Activated CD8-positive, alpha-beta T cell treated with anti-CD3 and anti-CD28 coated beads for 36 hours (primary cell): Measurements from ENCODE around the gene ORC2. TPM values are rescaled to one million over a fixed set of nuclear protein-coding genes. Genes with fewer than 3 reads are reported as not detected.
"Not testable (repeated sequence)": the region's sequence is repeated elsewhere in the genome, so short reads cannot be mapped to it uniquely, and the experiment has no call there.

Experiments
- ATAC-seq: fragments of 200-7000 bp; cut with Tn5 transposase; one replicate; pipeline ENCODE4 v1.10.0; 2021; ENCODE audit warnings: mild to moderate bottlenecking, moderate library complexity
- CTCF ChIA-PET: fragments of 350-600 bp; sonication (Branson Sonifier 250); formaldehyde crosslinking; loops from one replicate; lab custom pipeline; 2021; ENCODE audit warnings: antibody characterized with exemption; lab: Charles Lee
- POLR2A ChIA-PET: fragments of 350-600 bp; sonication (Branson Sonifier 250); formaldehyde crosslinking; loops from one replicate; lab custom pipeline; 2021; ENCODE audit warnings: antibody characterized with exemption; lab: Charles Lee
- DNase-seq: peaks from one replicate; pipeline ENCODE4 v3.0.0-alpha.2; 2020
- H3K27ac Mint-ChIP-seq: one replicate; pipeline ENCODE4 v1.8.0; 2021; ENCODE audit warnings: mild to moderate bottlenecking, mixed read lengths
- H3K27me3 Mint-ChIP-seq: one replicate; pipeline ENCODE4 v1.8.0; 2021; ENCODE audit warnings: mixed read lengths
- H3K36me3 Mint-ChIP-seq: one replicate; pipeline ENCODE4 v1.8.0; 2021; ENCODE audit warnings: low read depth, mixed read lengths
- H3K4me1 Mint-ChIP-seq: one replicate; pipeline ENCODE4 v1.8.0; 2021; ENCODE audit warnings: low read depth, mixed read lengths
- H3K4me3 Mint-ChIP-seq: one replicate; pipeline ENCODE4 v1.8.0; 2021; ENCODE audit warnings: mild to moderate bottlenecking, moderate library complexity, mixed read lengths
- H3K9me3 Mint-ChIP-seq: one replicate; pipeline ENCODE4 v1.8.0; 2021; ENCODE audit warnings: mixed read lengths
- CTCF ChIP-seq: fragments of 200-600 bp; IDR thresholded peaks from one replicate; pipeline ENCODE4 v1.8.0; 2022; ENCODE audit warnings: antibody characterized with exemption, mild to moderate bottlenecking
- intact Hi-C: fragments of 100-400 bp; cut with micrococcal nuclease; formaldehyde crosslinking; loops from one replicate; pipeline ENCODE4 v1.10.0; 2022
- total RNA-seq, 2 experiments: library from RNA; stranded (reverse); gene quantifications; one replicate each; pipeline ENCODE4 v1.2.3, GENCODE V29; 2021

Gene ORC2
- total RNA-seq, 2 experiments from 2014 or later = 51.3 to 59.2 TPM

DNA sequence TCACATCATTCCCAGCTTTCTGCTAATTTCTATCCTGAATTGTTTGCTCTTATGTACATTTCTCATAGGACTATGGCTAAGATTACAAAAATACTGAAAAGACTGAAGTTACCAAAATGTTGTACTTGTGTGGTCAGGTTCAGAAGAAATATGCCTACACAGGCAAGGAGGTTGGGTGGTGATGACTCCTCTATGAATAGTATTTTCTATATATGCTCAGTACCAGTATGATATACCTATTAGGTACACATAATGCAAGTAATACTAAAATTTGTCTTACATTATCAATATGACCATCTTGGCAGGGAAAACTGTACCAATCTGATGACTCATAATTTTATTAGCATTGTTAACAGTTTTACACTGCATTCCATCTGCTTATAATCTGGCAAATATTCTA, 12.2 kb upstream of the ORC2 start:
- POLR2A ChIA-PET = no interaction called here
- CTCF ChIA-PET = interaction anchor here (1.2 to 4.9 kb wide), 4 partner anchors 12 to 183 kb away, joined by 4 to 23 read pairs (median 6); partner anchors contain the start of gene ORC2
- Mint-ChIP-seq H3K9me3 (no peaks in the 10 kb centered on the region), H3K4me3 (no peak overlapping the region), H3K27me3 (no peaks in the 10 kb centered on the region), H3K36me3 (peaks cover 3% of the 10 kb centered on the region), H3K27ac (no peak overlapping the region), H3K4me1 (no peaks in the 10 kb centered on the region)
- ATAC-seq (no peak), DNase-seq (no peak)
- intact Hi-C loops = no loop called here
- no peak for TF ChIP-seq CTCF

DNA sequence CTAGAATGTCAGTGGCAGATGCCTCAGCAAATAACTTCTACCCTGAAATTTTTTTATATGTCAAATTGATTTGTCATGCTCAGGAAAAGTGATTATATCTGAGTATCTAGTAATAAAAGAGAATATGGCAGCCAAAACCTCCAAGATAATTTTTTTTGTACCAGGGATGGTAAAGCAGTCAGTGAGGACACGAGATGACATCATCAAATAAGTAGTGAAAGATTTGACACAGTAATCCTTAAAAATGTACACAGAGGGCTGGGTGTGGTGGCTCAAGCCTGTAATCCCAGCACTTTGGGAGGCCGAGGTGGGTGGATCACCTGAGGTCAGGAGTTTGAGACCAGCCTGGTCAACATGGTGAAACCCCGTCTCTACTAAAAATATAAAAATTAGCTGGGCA, 6.6 kb upstream of the ORC2 start:
- CTCF ChIA-PET = interaction anchor here (0.8 to 1.7 kb wide), 4 partner anchors 10 to 263 kb away, joined by 3 to 5 read pairs (median 3); no protein-coding TSS in a partner anchor
- H3K4me3 Mint-ChIP-seq, POLR2A ChIA-PET, intact Hi-C loops, H3K9me3 Mint-ChIP-seq, ATAC-seq, DNase-seq, H3K27me3 Mint-ChIP-seq, H3K36me3 Mint-ChIP-seq: not testable (repeated sequence)
- peaks cover 25% of the 10 kb centered on the region for H3K4me1 Mint-ChIP-seq
- peak overlapping the region; percentile 23 for H3K27ac Mint-ChIP-seq

GRCh38 chr2:200968735-200969134, 5.3 kb upstream of the ORC2 start:
- intact Hi-C loops = no loop called here
- no peak for ATAC-seq
- H3K4me1 Mint-ChIP-seq = peaks cover 34% of the 10 kb centered on the region
- CTCF ChIA-PET = interaction anchor here (1.7 kb wide), 1 partner anchor 209 kb away, joined by 5 read pairs; no protein-coding TSS in a partner anchor
- peak overlapping the region; percentile 60 for H3K27ac Mint-ChIP-seq
- H3K27me3 Mint-ChIP-seq = no peaks in the 10 kb centered on the region
- no peak for DNase-seq
- POLR2A ChIA-PET = interaction anchor here (1.5 kb wide), 1 partner anchor 10 kb away, joined by 3 read pairs; no protein-coding TSS in a partner anchor
- peaks cover 8% of the 10 kb centered on the region for H3K36me3 Mint-ChIP-seq
- no peak overlapping the region for H3K4me3 Mint-ChIP-seq
- no peak for TF ChIP-seq CTCF
- no peaks in the 10 kb centered on the region for H3K9me3 Mint-ChIP-seq

- Mint-ChIP-seq H3K36me3 (peaks cover 9% of the 10 kb centered on the region), H3K27ac (peak overlapping the region; percentile 17), H3K27me3 (no peaks in the 10 kb centered on the region), H3K9me3 (no peaks in the 10 kb centered on the region), H3K4me3 (no peak overlapping the region), H3K4me1 (peaks cover 34% of the 10 kb centered on the region)
- no peak for TF ChIP-seq CTCF
- intact Hi-C loops = no loop called here
- ChIA-PET CTCF (interaction anchor here (2.8 to 6.1 kb wide), 2 partner anchors 9 to 102 kb away, joined by 10 to 64 read pairs; partner anchors contain the start of genes HYCC2 and NDUFB3), POLR2A (interaction anchor here (0.6 to 1.5 kb wide), 2 partner anchors 10 to 210 kb away, joined by 3 read pairs; no protein-coding TSS in a partner anchor)
- DNase-seq (no peak), ATAC-seq (no peak)
Observed at GRCh38 chr2:200968162-200968561, 4.7 kb upstream of the ORC2 start.

GRCh38 chr2:200966770-200967169, 3.3 kb upstream of the ORC2 start:
- peaks cover 18% of the 10 kb centered on the region for H3K36me3 Mint-ChIP-seq
- ATAC-seq (no peak), DNase-seq (no peak)
- no peak for TF ChIP-seq CTCF
- intact Hi-C loops = no loop called here
- no peaks in the 10 kb centered on the region for H3K27me3 Mint-ChIP-seq
- H3K4me3 Mint-ChIP-seq = no peak overlapping the region
- ChIA-PET POLR2A (interaction anchor here (1.2 to 1.8 kb wide), 3 partner anchors 9 to 103 kb away, joined by 4 to 7 read pairs (median 7); partner anchors contain the start of gene CLK1), CTCF (interaction anchor here (0.8 to 6.1 kb wide), 7 partner anchors 11 to 266 kb away, joined by 3 to 64 read pairs (median 4); partner anchors contain the start of genes HYCC2 and NDUFB3)
- H3K27ac Mint-ChIP-seq = peak overlapping the region; percentile 55
- peaks cover 43% of the 10 kb centered on the region for H3K4me1 Mint-ChIP-seq
- H3K9me3 Mint-ChIP-seq = no peaks in the 10 kb centered on the region
